Stimulated activated CD8-positive, alpha-beta memory T cell treated with anti-CD3 and anti-CD28 coated beads, Interleukin-7, amount 100 ng/mL, for 24 hours (primary cell): ENCODE results near the gene SLC6A13.
"Not testable (repeated sequence)": the region's sequence is repeated elsewhere in the genome, so short reads cannot be mapped to it uniquely, and the experiment has no call there.

ENCODE experiments used
- DNase-seq: peaks from one replicate; pipeline ENCODE4 v3.0.0-alpha.2; 2020; ENCODE audit warnings: low read depth

SLC6A13 gene

GRCh38 chr12:233615-233968 lies 29.0 kb downstream of the SLC6A13 start:
- DNase-seq = no peak

GRCh38 chr12:232731-233614 lies 29.7 kb downstream of the SLC6A13 start:
- DNase-seq = no peak

DNA sequence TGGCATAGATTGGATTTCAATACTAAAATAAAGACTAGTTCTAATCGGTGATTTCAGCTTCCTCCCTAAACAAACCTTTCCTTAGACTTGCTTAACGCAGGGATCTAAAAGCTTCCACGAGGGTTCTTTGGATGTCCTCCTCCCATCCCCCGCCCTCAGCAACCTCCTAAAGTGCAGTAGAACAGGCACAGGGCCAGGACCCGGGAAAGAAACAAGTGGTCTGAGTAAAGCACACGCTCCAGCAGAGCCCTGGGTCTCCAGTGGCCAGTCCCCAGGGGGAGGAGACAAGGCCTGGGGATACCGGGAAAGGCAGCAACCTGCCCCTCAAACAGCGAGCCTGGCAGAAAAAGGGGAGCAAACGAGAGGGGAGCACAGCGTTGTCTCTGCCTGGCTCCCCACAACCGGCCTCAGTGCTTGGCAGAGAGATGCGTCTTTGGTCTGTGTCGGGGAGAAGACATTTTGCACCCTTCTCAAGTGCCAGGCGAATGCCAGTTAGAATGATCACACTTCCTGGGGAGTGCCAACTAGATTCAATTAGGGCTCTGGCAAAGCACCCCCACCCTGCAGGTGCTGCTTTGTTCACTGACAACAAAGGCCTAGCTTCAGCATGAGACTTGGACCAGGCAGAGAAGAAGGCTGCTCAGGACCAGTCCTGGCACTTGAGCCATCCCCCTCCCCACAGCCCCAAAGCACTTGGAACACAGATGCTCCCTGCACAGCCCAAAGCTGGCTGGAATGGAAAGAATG lies 31.5 kb downstream of the SLC6A13 start:
- DNase-seq = no peak

- no peak for DNase-seq
Measured at GRCh38 chr12:229441-230191, 33.0 kb downstream of the SLC6A13 start.

DNA sequence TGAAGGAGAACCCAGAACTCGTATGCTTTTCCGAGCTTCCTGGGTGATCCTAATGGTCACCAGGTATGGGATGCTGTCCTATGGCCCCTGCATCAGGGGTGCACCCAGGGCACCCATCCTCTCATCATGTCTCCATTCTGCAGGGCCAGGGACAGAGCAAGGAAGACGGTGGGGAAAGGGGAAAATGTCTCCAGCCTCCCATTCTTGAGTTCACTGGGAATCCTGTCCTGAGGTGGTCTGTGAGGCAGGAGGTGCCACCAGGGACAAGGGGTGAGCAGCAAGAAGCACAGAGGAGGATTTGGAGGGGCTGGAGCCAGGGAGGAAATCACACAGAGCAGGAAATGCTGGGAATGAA lies 33.8 kb downstream of the SLC6A13 start:
- DNase-seq = no peak

DNA sequence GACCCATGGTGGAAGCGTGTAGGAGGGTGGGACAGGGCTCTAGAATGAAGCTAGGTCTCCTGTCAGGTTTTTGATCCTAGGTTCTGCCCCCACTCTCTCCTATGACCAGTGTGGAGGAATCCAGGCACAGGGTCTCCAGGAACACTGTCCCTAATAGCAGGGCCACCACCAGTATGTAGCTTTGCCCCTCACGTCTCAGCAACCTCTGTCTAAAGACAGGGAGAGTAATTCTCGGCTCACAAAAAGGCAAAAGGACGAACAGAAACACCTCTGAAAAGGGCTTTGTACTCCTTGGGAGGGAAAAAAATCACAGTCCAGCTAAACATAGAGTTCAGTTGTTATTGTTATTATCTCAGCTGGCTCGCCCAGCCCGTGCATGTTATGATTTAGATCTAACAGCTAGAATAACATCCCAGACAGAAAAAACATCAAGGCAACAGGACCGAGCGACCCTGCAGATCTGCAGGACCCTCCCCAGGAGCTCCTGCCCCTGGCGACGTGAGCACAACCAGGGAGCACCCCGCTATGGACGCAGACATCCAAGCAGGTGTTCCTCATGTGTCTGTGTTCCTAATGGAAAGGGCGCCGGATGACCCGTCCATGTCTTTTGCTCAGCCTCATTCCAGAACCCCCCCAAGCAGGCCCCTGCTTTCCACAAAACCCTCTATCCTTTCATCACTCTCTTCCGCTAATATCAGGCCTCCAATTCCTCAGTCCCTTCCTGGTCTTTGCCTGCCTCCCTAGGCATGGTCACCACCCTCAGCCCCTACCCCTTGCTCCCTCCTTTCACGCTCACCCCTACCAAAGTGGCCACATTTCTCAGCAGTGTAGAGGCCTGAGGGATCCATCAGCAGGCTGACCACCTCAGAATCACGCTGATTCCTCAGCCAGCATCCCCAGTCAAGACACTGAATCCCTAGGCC lies 34.5 kb downstream of the SLC6A13 start:
- DNase-seq = no peak

DNA sequence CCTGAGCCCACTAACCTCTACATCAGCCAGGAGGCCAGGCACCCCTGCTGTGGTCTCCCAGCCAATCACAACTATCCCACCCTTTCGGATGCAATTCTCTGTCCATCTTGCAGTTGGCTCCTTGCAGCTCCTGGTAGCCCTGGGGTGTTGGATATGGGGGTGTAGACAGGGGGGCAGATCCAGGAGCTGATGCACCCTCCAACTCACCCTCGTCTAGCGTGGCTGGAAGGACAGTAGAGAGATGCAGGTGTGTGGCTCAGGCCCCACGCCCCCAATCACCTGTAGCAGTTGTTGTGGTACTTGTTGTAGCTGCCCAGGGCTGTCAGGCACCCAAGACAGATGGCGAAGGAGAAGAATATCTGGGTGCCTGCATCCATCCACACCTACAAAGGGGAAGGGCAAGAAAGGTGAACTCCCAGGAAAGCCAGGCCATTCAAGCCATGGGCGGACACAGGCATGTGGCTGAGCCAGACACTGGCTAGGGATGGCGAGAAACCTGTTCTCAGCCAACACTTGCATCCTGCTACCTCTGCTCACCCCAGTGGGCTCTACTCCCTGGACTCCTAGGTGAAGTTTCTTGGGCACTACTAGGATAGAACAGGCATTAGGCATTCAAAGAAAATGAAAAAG lies 35.2 kb downstream of the SLC6A13 start:
- no peak for DNase-seq

DNA sequence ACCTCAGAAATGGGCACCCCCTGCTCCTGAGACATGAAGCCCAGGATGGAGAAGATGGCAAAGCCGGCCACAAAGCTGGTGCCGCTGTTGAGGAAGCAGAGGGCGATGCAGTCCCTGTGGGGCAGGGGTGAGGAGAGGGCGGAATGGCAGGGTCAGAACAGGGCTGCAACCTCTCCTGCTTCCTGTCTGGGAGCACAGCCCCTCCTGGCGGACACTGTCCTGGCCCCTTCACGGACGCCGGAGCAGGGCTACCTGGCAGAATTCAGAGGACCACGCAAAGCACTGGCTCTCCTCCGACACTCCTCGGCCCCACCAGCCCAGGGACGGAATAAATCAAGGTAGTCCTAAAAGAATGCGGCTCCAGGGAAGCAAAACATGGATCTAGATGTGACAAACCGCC lies 36.2 kb downstream of the SLC6A13 start:
- DNase-seq = no peak

GRCh38 chr12:225012-225411 lies 37.6 kb downstream of the SLC6A13 start:
- DNase-seq = no peak

GRCh38 chr12:224330-224729 lies 38.3 kb downstream of the SLC6A13 start:
- DNase-seq = no peak

GRCh38 chr12:223841-224240 lies 38.8 kb downstream of the SLC6A13 start:
- DNase-seq = no peak

- DNase-seq = no peak
Measured at GRCh38 chr12:221736-222135, 40.9 kb downstream of the SLC6A13 start.

- DNase-seq = no peak
Measured at GRCh38 chr12:220946-221550, 41.6 kb downstream of the SLC6A13 start.

GRCh38 chr12:220491-220890 lies 42.1 kb downstream of the SLC6A13 start:
- no peak for DNase-seq

GRCh38 chr12:219891-220352 lies 42.7 kb downstream of the SLC6A13 start:
- peak; percentile 30 for DNase-seq

DNA sequence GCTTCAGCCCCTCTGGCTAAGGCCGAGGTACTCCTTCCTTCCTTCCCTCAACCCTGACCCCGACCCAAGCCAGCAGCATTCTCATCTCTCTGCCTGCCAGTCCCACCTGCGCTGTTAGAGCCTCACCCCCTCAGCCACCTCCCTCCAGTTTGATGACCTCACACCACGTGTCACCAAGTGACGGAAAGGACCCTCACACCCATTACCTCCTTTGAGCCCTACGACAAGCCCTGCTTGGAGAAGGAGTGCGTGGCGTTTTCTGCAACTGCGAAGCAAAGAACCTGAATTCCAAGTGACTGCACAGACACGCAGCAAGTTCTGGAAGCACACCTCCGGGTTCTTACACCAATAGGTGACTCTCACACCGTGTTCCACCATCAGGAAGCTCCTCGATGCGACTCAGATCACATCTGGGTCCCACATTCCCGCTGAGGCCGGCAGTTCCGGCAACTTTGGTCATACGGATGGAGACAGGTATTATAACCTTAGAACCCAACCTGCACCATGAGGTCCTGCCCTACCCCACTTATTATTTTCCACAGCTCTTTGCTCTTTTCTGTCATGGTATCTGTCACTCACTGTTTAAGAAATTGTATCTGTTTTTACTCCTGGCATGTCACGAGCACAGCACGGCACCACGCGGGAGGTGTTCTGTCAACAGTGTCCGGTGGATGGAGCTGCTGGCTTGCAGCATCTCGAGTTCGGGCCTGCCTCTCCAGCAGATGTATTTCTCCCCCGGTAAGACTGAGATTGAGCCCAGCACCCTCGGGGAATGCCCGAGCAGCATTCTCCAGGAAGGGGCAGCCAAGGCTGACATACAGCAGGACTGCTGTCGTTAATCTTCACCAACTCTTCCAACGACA lies 43.7 kb downstream of the SLC6A13 start:
- no peak for DNase-seq

GRCh38 chr12:218221-218620 lies 44.4 kb downstream of the SLC6A13 start:
- no peak for DNase-seq

GRCh38 chr12:217029-217428 lies 45.6 kb downstream of the SLC6A13 start:
- DNase-seq = not testable (repeated sequence)

GRCh38 chr12:215116-215515 lies 47.5 kb downstream of the SLC6A13 start:
- DNase-seq = no peak
